CD1c-positive myeloid dendritic cell (primary cell): Measurements from ENCODE around the gene DIAPH1.
A peak's percentile ranks its signal among the peaks of the same experiment; 100 is the strongest.

Source experiments
- DNase-seq: peaks from one replicate; pipeline ENCODE4 v3.0.0-alpha.2; 2016; ENCODE audit errors: extremely low spot score

DIAPH1 gene

GRCh38 chr5:141618804-141619554, at the start of gene DIAPH1:
Gene DIAPH1, minus strand, starts transcription at chr5:141619000. Its CDS starts 86 bp downstream, at chr5:141618914.
- peak; percentile 97 for DNase-seq

GRCh38 chr5:141665995-141666940, 47.5 kb upstream of the DIAPH1 start:
- no peak for DNase-seq

GRCh38 chr5:141664733-141665461, 46.1 kb upstream of the DIAPH1 start:
- peak; percentile 83 for DNase-seq

- DNase-seq = no peak
Measured at GRCh38 chr5:141663506-141663905, 44.7 kb upstream of the DIAPH1 start.

GRCh38 chr5:141662028-141662427, 43.2 kb upstream of the DIAPH1 start:
- DNase-seq = no peak

- no peak for DNase-seq
Measured at GRCh38 chr5:141657937-141658545, 39.2 kb upstream of the DIAPH1 start.

- DNase-seq = no peak
Measured at GRCh38 chr5:141657404-141657803, 38.6 kb upstream of the DIAPH1 start.

- DNase-seq = no peak
Measured at GRCh38 chr5:141656396-141656795, 37.6 kb upstream of the DIAPH1 start.

GRCh38 chr5:141655020-141655419, 36.2 kb upstream of the DIAPH1 start:
- no peak for DNase-seq

GRCh38 chr5:141654298-141654697, 35.5 kb upstream of the DIAPH1 start:
- no peak for DNase-seq

- no peak for DNase-seq
Measured at GRCh38 chr5:141651728-141652105, 32.9 kb upstream of the DIAPH1 start.

- DNase-seq = peak; percentile 91
Measured at GRCh38 chr5:141650851-141651727, 32.3 kb upstream of the DIAPH1 start, which contains the start of gene FCHSD1. Gene FCHSD1, minus strand, starts transcription at chr5:141651418. Its CDS starts 50 bp downstream, at chr5:141651368.

- no peak for DNase-seq
Measured at GRCh38 chr5:141649972-141650371, 31.2 kb upstream of the DIAPH1 start.

- no peak for DNase-seq
Measured at GRCh38 chr5:141649056-141649688, 30.4 kb upstream of the DIAPH1 start.

- no peak for DNase-seq
Measured at GRCh38 chr5:141647851-141648250, 29.1 kb upstream of the DIAPH1 start.

GRCh38 chr5:141647242-141647641, 28.4 kb upstream of the DIAPH1 start:
- DNase-seq = no peak

- DNase-seq = no peak
Measured at GRCh38 chr5:141646026-141646425, 27.2 kb upstream of the DIAPH1 start.

- no peak for DNase-seq
Measured at GRCh38 chr5:141641634-141642267, 23.0 kb upstream of the DIAPH1 start.

- no peak for DNase-seq
Measured at GRCh38 chr5:141640698-141641097, 21.9 kb upstream of the DIAPH1 start.

- no peak for DNase-seq
Measured at GRCh38 chr5:141640051-141640415, 21.2 kb upstream of the DIAPH1 start.
